Measurements from ENCODE around the gene VPS13D.
A peak's percentile ranks its signal among the peaks of the same experiment; 100 is the strongest.

VPS13D gene

GRCh38 chr1:12553963-12554362, 324.1 kb downstream of the VPS13D start:
- no peak for DNase-seq (ENCODE audit: low read depth)
- TF ChIP-seq CTCF (conservative IDR thresholded peaks at IDR 0.05; ENCODE audit: low read length): no peak
- no peak overlapping the region for H3K4me3 ChIP-seq (ENCODE audit: low read length)

- no peak for TF ChIP-seq CTCF (conservative IDR thresholded peaks at IDR 0.05; ENCODE audit: low read length)
- no peak for DNase-seq (ENCODE audit: low read depth)
- no peak overlapping the region for H3K4me3 ChIP-seq (ENCODE audit: low read length)
Measured at GRCh38 chr1:12554521-12555305, 324.9 kb downstream of the VPS13D start.

- no peak for TF ChIP-seq CTCF (conservative IDR thresholded peaks at IDR 0.05; ENCODE audit: low read length)
- no peak for DNase-seq (ENCODE audit: low read depth)
- H3K4me3 ChIP-seq (ENCODE audit: low read length): no peak overlapping the region
Measured at GRCh38 chr1:12555411-12556367, 325.9 kb downstream of the VPS13D start.

GRCh38 chr1:12556368-12556930, 326.6 kb downstream of the VPS13D start:
- DNase-seq (ENCODE audit: low read depth): peak; percentile 98

GRCh38 chr1:12556957-12557935, 327.4 kb downstream of the VPS13D start:
- no peak for TF ChIP-seq CTCF (conservative IDR thresholded peaks at IDR 0.05; ENCODE audit: low read length)
- peak; percentile 68 for DNase-seq (ENCODE audit: low read depth)
- H3K4me3 ChIP-seq (ENCODE audit: low read length): no peak overlapping the region

More at GRCh38 chr1:12556368-12556930, 326.6 kb downstream of the VPS13D start:
- no peak for TF ChIP-seq CTCF (conservative IDR thresholded peaks at IDR 0.05; ENCODE audit: low read length)
- H3K4me3 ChIP-seq (ENCODE audit: low read length): no peak overlapping the region

- no peak for TF ChIP-seq CTCF (conservative IDR thresholded peaks at IDR 0.05; ENCODE audit: low read length)
- no peak overlapping the region for H3K4me3 ChIP-seq (ENCODE audit: low read length)
- DNase-seq (ENCODE audit: low read depth): no peak
Measured at GRCh38 chr1:12561121-12561520, 331.3 kb downstream of the VPS13D start.

Measured in AG10803 (cell line).